GM19438 (cell line): Measurements from ENCODE around the gene ZNF608.
A peak's percentile ranks its signal among the peaks of the same experiment; 100 is the strongest.

ENCODE experiments used
- ATAC-seq: cut with Tn5 transposase; IDR thresholded peaks from one replicate; pipeline ENCODE4 v1.9.1; 2021; ENCODE audit warnings: low read depth; ENCODE audit not compliant: unreplicated experiment

Gene ZNF608

GRCh38 chr5:124724357-124725039, 21.9 kb downstream of the ZNF608 start:
- peak; percentile 47 for ATAC-seq

- ATAC-seq, result no peak
Measured at GRCh38 chr5:124721229-124721735, 25.2 kb downstream of the ZNF608 start.

- ATAC-seq, result no peak
Measured at GRCh38 chr5:124720593-124720992, 25.8 kb downstream of the ZNF608 start.

GRCh38 chr5:124719113-124719967, 27.1 kb downstream of the ZNF608 start:
- no peak for ATAC-seq

DNA sequence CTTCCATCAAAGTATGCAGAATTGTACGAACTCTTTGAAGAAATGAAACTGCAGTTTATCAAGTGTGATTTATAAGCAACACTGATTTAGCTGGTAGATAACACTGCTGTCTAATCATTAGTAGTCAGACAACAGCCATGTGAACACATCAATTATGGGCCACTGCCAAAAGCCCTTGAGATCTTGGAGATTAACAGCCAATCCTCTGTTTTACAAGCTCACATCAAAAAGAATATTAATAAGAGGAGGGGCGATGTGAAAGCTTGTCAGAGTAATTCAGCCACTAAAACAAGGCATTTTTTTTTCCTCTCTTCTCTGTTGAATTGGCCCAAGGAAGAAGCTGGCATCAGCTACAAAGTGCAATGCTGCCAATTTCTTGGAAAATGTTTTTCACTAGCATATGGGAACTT, 28.1 kb downstream of the ZNF608 start:
- ATAC-seq, result no peak

GRCh38 chr5:124716169-124716568, 30.3 kb downstream of the ZNF608 start:
- ATAC-seq, result no peak

DNA sequence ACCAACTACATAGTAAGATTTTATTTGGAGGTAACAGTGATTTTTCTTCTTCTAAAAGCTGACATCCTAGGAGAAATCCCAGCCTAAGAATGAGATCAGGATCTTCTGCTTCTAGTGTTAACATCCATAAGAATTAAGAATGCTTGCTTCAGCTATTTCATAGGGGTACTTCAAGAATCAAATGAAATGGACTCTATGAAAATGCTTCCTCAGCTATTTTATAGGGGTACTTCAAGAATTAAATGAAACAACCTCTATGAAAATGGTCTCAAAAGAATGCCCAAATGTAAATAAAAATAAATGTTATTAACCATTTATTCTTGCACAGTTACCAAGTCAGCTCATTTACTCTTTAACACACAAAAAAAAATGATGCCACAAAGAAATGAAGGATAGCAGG, 31.5 kb downstream of the ZNF608 start:
- no peak for ATAC-seq

DNA sequence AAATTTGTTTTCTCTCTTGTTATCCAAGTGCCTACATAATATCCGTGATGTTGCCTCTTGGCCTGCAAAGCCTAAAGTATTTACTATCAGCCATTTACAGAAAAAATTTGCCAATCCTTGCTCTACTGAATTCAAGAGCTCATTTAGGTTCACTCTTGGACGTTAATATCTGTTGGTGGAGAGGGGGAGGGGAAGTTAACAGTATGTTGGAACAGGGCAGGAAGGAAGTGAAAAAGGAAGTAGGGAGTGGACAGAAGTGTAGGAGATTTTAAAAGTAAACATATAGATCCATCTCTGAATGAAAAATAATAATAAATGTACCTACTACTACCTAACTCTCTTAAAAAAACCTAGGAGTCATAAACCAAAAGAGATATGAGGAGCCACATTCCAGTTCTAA, 32.8 kb downstream of the ZNF608 start:
- no peak for ATAC-seq

DNA sequence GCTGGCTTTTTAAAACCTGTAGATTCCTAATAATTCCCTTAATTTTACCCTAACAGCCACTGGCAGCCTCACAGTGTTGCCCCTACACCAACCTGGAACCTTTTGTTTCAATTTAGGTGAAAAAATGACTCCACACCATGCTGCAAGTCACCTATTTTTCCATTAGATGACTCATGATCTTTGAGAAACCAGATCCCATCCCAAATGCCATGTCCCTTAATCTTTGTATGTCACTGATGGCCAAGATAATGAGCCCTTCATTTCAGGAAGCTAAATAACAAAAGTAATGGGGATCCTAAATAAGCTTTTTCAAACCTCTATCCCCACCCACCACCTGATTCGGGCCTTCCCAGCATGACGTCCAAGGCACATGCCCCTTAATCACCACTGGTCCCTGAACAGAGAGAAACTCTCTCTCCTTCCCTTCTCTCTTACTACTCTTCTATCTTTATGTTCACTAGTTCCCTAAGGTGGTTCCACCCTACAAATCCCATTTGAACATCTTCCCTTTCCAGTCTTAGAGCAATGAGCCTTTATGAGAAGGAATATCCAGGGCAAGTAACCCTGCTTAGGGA, 33.6 kb downstream of the ZNF608 start:
- ATAC-seq, result no peak

DNA sequence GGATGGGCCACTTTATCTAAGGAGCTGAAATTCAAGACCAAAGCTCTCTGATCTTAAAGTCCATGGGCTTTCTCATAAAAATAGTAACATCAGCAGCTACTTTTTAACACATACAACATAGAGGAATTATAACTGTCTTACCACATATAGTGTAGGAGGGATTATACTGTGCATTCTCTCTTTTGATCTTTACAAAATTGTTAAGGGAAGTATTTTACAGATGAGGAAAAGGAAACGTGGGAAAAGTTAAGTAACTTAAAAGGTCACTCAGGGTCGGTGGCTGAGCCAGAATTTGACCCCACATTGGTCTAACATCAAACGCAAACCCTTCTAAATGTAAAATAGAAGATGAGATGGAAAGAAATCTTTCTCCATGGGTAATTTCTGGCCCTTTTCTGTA, 38.4 kb downstream of the ZNF608 start:
- ATAC-seq, result no peak

GRCh38 chr5:124707520-124707919, 38.9 kb downstream of the ZNF608 start:
- ATAC-seq, result no peak

DNA sequence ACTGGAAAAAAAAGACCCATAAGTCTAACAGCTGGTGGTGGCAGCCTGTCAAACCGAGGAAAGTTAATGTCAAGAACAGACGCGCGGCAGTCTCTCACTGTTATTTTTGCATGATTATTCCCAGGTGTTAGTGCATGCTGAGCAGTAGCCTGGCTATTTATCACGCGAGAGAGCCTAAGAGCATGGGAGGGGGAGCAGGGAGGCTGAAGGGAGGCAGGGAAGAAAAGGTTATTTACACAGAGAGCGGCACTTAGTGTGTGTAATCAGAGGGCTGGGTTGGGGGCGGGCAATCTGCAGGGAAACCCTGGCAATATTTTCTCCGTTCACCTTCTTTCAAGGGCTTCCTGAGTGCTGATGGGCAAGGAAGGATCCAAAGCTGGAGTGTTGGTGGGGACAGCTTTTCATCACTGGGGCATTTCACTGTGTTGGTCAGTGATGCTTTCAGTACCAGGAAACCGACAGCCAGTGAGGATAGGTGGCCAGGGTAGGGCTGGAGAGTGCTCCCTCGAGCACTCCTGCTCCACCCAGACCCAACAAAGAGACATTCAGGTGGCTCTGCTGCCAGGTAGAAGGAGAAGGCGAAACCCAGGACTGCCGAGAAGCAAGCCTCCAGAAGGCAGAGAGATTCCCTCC, 39.6 kb downstream of the ZNF608 start:
- no peak for ATAC-seq

DNA sequence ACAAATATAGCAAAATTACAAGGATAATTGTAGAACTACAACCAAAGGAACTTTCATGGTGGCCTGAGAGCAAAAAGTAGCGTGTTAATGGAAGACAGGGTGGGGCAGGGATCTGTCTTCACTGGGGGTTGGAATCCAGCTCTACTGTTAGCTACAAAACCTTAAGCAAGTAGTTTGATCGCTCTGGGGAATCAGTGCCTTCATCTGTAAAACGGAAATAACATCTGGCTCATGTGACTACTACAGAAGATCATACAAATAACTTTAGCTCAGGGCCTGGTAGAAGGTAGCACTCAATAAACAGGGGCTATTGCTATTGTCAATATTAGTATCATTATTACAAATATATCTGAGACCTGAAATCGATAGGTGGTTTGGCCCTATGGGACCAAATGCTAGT, 40.4 kb downstream of the ZNF608 start:
- ATAC-seq, result no peak

GRCh38 chr5:124705577-124705976, 40.9 kb downstream of the ZNF608 start:
- no peak for ATAC-seq

DNA sequence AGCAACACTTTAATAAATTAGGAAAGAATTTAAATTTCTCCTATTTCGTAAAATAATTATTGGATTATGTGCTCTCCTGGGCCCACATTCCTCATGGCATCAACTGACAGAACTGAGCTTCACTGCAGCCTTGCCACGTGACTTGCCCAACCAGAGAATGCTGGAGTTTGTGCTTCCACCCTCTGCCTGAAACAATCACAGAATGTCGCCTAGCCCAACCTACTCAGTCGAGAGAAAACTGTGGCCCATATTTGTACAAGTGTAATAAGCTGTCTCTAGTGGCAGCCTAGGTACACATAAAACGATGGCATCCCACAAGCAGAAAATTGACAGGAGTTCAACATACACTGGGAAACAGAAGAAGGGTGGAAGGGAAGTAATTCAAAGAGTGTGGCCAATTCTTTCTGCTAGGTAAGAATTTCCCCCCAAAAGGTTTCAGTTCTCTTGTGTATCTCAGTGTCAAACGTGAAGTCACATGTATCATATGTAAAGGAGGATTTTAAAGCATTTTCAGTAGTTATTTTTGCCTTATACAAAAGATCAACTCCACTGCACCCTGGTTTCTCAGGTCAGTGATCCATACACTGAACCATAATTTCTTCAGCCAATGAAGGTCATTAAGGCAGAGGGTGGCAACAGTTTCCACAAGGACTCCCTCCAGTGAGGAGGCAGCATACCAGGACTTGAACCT, 41.7 kb downstream of the ZNF608 start:
- peak; percentile 83 for ATAC-seq

GRCh38 chr5:124703995-124704394, 42.4 kb downstream of the ZNF608 start:
- no peak for ATAC-seq

DNA sequence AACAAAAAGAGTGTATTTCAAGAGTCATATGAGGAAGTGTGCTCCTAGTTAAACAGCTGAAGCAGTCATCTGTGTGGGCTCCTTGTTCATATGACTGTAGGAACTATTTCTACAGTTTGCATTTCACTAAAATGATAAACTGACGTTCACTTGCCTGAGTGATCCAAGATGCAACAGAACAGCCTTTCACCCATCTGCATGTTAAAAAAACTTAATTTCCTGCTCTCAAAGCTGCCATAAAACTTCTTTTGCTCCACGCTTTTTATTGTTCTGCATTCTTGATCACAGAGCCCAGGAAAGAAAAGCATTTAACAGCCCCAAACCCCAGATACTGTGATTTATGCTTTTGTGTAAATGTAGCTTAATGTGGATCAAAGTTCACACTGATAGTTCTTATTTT, 43.9 kb downstream of the ZNF608 start:
- ATAC-seq, result no peak

DNA sequence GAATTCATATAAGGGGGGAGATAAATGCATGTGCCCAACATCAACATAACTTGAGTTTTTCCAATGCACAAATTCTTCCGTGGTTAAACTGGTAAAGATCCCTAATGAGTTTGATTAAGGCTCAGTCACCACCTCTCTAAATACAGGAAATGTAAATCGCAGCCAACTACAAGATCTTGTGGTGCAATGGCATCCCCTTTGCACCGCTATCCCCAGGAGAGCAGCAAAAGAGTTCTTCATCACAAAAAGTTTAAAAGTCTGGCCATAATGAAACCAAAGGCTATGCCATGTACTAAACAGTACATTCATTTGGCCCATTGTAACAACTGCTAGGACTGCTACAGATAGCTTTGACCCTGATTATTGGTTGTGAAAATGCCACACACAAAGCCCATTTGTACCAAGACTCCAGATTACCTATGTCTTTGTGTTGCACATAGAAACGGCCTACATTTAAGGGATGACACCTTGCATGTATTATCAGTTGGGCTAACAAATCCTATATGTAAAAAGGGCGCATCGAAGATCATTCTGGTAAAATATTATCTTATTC, 44.5 kb downstream of the ZNF608 start:
- no peak for ATAC-seq

- no peak for ATAC-seq
Measured at GRCh38 chr5:124701016-124701415, 45.4 kb downstream of the ZNF608 start.

DNA sequence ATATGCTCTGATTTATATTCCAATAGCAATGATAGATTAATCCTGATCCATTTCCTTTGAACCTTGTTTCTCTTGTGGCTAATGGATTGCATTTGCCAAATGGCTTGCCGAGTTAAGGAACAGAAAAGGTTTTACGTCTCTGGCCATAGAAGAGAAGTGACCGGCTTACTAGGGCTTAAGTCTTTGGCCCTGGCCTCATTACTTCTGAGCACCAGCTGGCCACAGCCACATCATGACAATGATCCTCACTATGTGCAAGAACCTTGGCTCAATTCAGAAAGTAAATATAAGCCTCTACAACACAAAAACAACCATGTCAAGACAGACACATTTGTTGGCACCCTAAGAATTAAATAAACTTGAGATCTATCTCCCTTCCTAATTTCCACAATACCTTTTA, 46.1 kb downstream of the ZNF608 start:
- no peak for ATAC-seq
